A673 (cell line): ENCODE measurements around the gene CPLX4. TPM values are rescaled to one million over a fixed set of nuclear protein-coding genes. Genes with fewer than 3 reads are reported as not detected.
A peak's percentile ranks its signal among the peaks of the same experiment; 100 is the strongest.

Experiments
- Bru-seq: library from RNA; stranded (reverse); fragments of 400-500 nt; gene quantifications from one replicate; lab custom pipeline; 2021; lab: Mats Ljungman, UMichigan
- BruChase-seq, 2 experiments: library from RNA; stranded (reverse); fragments of 400-500 nt; gene quantifications; one replicate each; lab custom pipeline; 2021; lab: Mats Ljungman, UMichigan
- BruUV-seq: library from RNA; stranded (reverse); fragments of 400-500 nt; replicated peaks from 2 replicates; lab custom pipeline; 2021; lab: Mats Ljungman, UMichigan
- CTCF ChIA-PET: fragments of 300-600 bp; sonication (Branson Sonifier 250); formaldehyde crosslinking; loops from one replicate; lab custom pipeline; 2022; ENCODE audit warnings: antibody characterized with exemption; lab: Charles Lee
- POLR2A ChIA-PET: fragments of 300-600 bp; sonication (Branson Sonifier 250); formaldehyde crosslinking; loops from one replicate; lab custom pipeline; 2022; ENCODE audit warnings: antibody characterized with exemption; ENCODE audit not compliant: low non-redundant PET; lab: Charles Lee
- DNase-seq: peaks from one replicate; pipeline ENCODE4 v3.0.0-alpha.2; 2015; ENCODE audit warnings: low spot score
- H3K27ac ChIP-seq: fragments of 200-600 bp; sonication (generic); 2 replicates; pipeline ENCODE4 v1.5.1; 2016; ENCODE audit warnings: mixed run types, low read depth, mild to moderate bottlenecking, mixed read lengths, antibody characterized with exemption, low read length; ENCODE audit not compliant: poor library complexity, severe bottlenecking
- H3K27me3 ChIP-seq: fragments of 200-600 bp; sonication (generic); replicated peaks from 2 replicates; pipeline ENCODE4 v1.6.1; 2017; ENCODE audit warnings: mixed run types, low read depth, mild to moderate bottlenecking, mixed read lengths, antibody characterized with exemption, low read length; ENCODE audit not compliant: insufficient read depth, poor library complexity
- H3K36me3 ChIP-seq: fragments of 200-600 bp; sonication (generic); 2 replicates; pipeline ENCODE4 v1.6.1; 2016; ENCODE audit warnings: mixed run types, mild to moderate bottlenecking, mixed read lengths, antibody characterized with exemption, low read length; ENCODE audit not compliant: insufficient read depth, poor library complexity, severe bottlenecking
- H3K4me1 ChIP-seq: fragments of 200-600 bp; sonication (generic); 2 replicates; pipeline ENCODE4 v1.6.1; 2017; ENCODE audit warnings: mixed run types, mild to moderate bottlenecking, mixed read lengths, antibody characterized with exemption, low read length; ENCODE audit not compliant: insufficient read depth, poor library complexity, severe bottlenecking
- H3K4me3 ChIP-seq: fragments of 200-600 bp; sonication (generic); 2 replicates; pipeline ENCODE4 v1.5.1; 2016; ENCODE audit warnings: low read depth, mixed run types, mild to moderate bottlenecking, mixed read lengths, low read length; ENCODE audit not compliant: poor library complexity, severe bottlenecking
- H3K9me3 ChIP-seq: fragments of 200-600 bp; sonication (generic); 2 replicates; pipeline ENCODE4 v1.6.1; 2016; ENCODE audit warnings: mixed run types, low read depth, mild to moderate bottlenecking, mixed read lengths, antibody characterized with exemption, low read length; ENCODE audit not compliant: poor library complexity, severe bottlenecking
- EZH2 ChIP-seq: fragments of 200-600 bp; sonication (generic); IDR thresholded peaks from 2 replicates; pipeline ENCODE4 v1.6.1; 2017; ENCODE audit warnings: borderline replicate concordance, low read depth, mild to moderate bottlenecking, mixed read lengths, antibody characterized with exemption, low read length; ENCODE audit not compliant: poor library complexity, severe bottlenecking
- intact Hi-C: fragments of 100-400 bp; cut with micrococcal nuclease; formaldehyde crosslinking; loops from one replicate; pipeline ENCODE4 v1.10.0; 2022; ENCODE audit not compliant: unreplicated experiment
- long read RNA-seq: library from polyadenylated mRNA; stranded (forward); transcript quantifications from one replicate; pipeline ENCODE4 v2.0.0, GENCODE V29; 2022
- total RNA-seq: library from RNA; stranded (reverse); gene quantifications from 2 replicates; pipeline ENCODE4 v1.2.3, GENCODE V29; 2021
- TF ChIP-seq, protein P1 (sequence below): fragments of 300-800, 200-600 bp; sonication (generic); conservative IDR thresholded peaks from 2 replicates; pipeline ENCODE4 v1.5.1; 2017; ENCODE audit warnings: low read depth, mild to moderate bottlenecking, antibody characterized with exemption, low read length, moderate library complexity, mixed read lengths

Gene CPLX4, protein sequence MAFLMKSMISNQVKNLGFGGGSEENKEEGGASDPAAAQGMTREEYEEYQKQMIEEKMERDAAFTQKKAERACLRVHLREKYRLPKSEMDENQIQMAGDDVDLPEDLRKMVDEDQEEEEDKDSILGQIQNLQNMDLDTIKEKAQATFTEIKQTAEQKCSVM
- not detected in 2 replicates for total RNA-seq
- percentile 7 among the genes with signal in this experiment for Bru-seq, nascent RNA
- percentile 7 among the genes with signal in this experiment for BruChase-seq, experiment 1, labeled RNA remaining after a 2-hour chase
- percentile 4 among the genes with signal in this experiment for BruChase-seq, experiment 2, labeled RNA remaining after a 6-hour chase
- long read RNA-seq = 0 reads

DNA sequence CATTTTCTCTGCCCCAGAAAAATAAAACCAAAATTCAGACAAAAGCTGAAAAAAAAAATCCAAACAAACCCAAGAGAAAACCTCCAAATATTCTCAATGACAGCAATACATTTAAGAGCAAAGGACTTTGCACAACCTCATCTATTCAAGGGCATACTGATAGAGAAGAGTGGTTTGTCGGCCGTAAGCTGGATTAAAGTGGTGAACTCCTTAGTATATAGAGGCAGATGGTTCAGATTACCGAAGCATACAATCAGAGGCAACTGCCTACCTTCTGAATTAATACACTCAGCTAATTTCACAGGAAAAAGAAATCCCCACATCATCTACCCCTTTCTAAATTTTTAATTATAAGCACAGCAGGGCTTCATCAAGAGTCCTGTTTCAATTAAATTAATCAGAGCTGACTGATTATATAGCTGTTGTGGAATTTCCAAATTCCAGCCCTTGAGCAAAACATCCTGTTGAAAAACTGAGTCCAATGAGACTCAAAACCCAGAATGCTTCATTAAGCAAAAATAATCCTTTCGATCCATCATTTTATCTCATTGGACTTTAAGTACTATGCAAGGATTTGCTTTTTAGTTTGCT is at the start of gene CPLX4:
TSS of gene CPLX4 (minus strand) at position 190 of the 591 bp plus-strand sequence. CDS start at position 3, 187 bp downstream.
- H3K9me3 ChIP-seq = no peaks in the 10 kb centered on the region
- POLR2A ChIA-PET = no interaction called here
- no peak within 1 kb of the TSS for H3K4me3 ChIP-seq
- no peak within 1 kb of the TSS for H3K27ac ChIP-seq
- no peaks in the 10 kb centered on the region for H3K36me3 ChIP-seq
- H3K27me3 ChIP-seq = no peaks in the 10 kb centered on the region
- DNase-seq = no peak
- TF ChIP-seq, protein P1, sequence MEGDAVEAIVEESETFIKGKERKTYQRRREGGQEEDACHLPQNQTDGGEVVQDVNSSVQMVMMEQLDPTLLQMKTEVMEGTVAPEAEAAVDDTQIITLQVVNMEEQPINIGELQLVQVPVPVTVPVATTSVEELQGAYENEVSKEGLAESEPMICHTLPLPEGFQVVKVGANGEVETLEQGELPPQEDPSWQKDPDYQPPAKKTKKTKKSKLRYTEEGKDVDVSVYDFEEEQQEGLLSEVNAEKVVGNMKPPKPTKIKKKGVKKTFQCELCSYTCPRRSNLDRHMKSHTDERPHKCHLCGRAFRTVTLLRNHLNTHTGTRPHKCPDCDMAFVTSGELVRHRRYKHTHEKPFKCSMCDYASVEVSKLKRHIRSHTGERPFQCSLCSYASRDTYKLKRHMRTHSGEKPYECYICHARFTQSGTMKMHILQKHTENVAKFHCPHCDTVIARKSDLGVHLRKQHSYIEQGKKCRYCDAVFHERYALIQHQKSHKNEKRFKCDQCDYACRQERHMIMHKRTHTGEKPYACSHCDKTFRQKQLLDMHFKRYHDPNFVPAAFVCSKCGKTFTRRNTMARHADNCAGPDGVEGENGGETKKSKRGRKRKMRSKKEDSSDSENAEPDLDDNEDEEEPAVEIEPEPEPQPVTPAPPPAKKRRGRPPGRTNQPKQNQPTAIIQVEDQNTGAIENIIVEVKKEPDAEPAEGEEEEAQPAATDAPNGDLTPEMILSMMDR = no peak
- no peak for TF ChIP-seq EZH2
- intact Hi-C loops = loop anchor here (10.0 kb wide), 1 partner anchor 496 kb away; no protein-coding TSS in a partner anchor
- H3K4me1 ChIP-seq = no peaks in the 10 kb centered on the region
- no TSS peak for BruUV-seq
- CTCF ChIA-PET = interaction anchor here (0.6 to 1.5 kb wide), 2 partner anchors 11 kb away, joined by 4 read pairs; no protein-coding TSS in a partner anchor

DNA sequence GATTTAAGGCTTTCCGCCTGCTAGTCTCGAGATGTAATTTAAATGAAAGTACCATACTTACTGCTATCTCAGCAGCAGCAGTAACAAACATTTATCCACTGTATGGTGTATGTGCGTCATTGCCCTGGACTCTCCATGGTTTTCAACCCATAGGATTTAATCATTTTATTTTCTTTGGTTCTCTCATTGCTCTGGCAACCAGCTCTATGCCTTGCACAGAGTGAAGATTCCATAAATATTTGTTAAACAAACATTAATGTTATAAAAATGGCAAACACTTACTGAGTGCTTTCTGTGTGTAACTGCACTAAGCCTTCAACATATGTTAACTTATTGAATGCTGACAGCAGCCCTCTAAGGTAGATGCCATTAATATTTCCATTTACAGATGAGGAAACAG is 41.9 kb upstream of the CPLX4 start:
- DNase-seq = no peak
- CTCF ChIA-PET = no interaction called here

DNA sequence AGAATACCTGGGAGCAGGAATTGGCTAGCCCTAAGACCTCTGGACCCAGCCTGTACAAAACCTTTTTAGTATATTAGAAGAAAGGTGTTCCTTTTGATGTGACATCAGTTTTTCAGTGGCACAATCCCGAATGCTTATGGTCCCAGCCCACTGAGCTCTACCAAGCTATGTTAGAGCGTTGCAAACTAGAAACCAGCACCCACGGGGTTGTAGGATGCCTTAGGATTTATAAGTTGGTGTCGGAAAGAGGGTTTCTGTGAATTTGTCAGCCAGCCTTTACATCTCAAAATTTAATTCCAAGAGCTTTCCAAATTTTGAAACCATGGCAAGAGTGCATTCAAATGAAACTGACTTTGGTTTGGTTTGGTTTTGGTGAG is 41.1 kb upstream of the CPLX4 start:
- ChIA-PET CTCF (interaction anchor here (0.6 to 0.9 kb wide), 3 partner anchors 42 to 464 kb away, joined by 4 to 6 read pairs (median 5); no protein-coding TSS in a partner anchor), POLR2A (no interaction called here)
- no TSS peak for BruUV-seq
- H3K4me1 ChIP-seq = peaks cover 14% of the 10 kb centered on the region
- H3K36me3 ChIP-seq = peaks cover 11% of the 10 kb centered on the region
- peaks cover 3% of the 10 kb centered on the region for H3K27me3 ChIP-seq
- TF ChIP-seq, protein P1 = no peak
- TF ChIP-seq EZH2 = no peak
- no peak for DNase-seq
- H3K27ac ChIP-seq = no peak overlapping the region
- intact Hi-C loops = no loop called here
- H3K9me3 ChIP-seq = no peaks in the 10 kb centered on the region
- H3K4me3 ChIP-seq = peak overlapping the region; percentile 97

More for the DNA sequence above, 41.9 kb upstream of the CPLX4 start:
- Histone ChIP-seq H3K27me3 (peaks cover 3% of the 10 kb centered on the region), H3K36me3 (peaks cover 3% of the 10 kb centered on the region), H3K9me3 (no peaks in the 10 kb centered on the region), H3K4me3 (no peak overlapping the region), H3K4me1 (peaks cover 14% of the 10 kb centered on the region), H3K27ac (no peak overlapping the region)
- POLR2A ChIA-PET = no interaction called here
- intact Hi-C loops = no loop called here
- TF ChIP-seq, protein P1 = no peak
- TF ChIP-seq EZH2 = no peak
- no TSS peak for BruUV-seq
